Endothelial cell of umbilical vein (primary cell): ENCODE results near the gene SLC1A4. TPM values are rescaled to one million over a fixed set of nuclear protein-coding genes. Genes with fewer than 3 reads are reported as not detected.

Experiments
- BruUV-seq: library from RNA; stranded (reverse); fragments of 400-500 nt; replicated peaks from 2 replicates; lab custom pipeline; 2021; lab: Mats Ljungman, UMichigan
- CTCF ChIA-PET: fragments of 300-600, 350-600 bp; sonication (Branson Sonifier 250); formaldehyde crosslinking; loops from one replicate; lab custom pipeline; 2021; ENCODE audit warnings: antibody characterized with exemption, inconsistent platforms; lab: Charles Lee
- POLR2A ChIA-PET: fragments of 300-600, 350-600 bp; sonication (Branson Sonifier 250); formaldehyde crosslinking; loops from one replicate; lab custom pipeline; 2021; ENCODE audit warnings: antibody characterized with exemption, inconsistent platforms; lab: Charles Lee
- DNase-seq: peaks from one replicate; pipeline ENCODE4 v3.0.0-alpha.2; 2011; ENCODE audit warnings: low read depth, low spot score
- FAIRE-seq: peaks from 2 replicates; lab custom pipeline; 2011; peaks lifted over from hg19 to GRCh38; lab: Jason Lieb, UNC
- H2AFZ ChIP-seq: 2 replicates; pipeline ENCODE4 v1.6.0; 2012; ENCODE audit warnings: low read depth, low read length, control low read depth, inconsistent platforms
- H3K27ac ChIP-seq: 2 replicates; pipeline ENCODE4 v1.5.1; 2011; ENCODE audit warnings: low read depth, mild to moderate bottlenecking, control low read depth, low read length, moderate library complexity; ENCODE audit not compliant: insufficient read depth
- H3K27me3 ChIP-seq, 2 experiments: 2 replicates each; pipeline versions ENCODE4 v1.6.0 to v1.6.1; 2011; ENCODE audit warnings: low read length in 2 of 2, mixed read lengths in 1 of 2; ENCODE audit not compliant: control insufficient read depth in 2 of 2, insufficient read depth in 2 of 2
- H3K36me3 ChIP-seq, 2 experiments: 2 replicates in 1 of 2; 3 replicates in 1 of 2; pipeline ENCODE4 v1.5.1; 2011; ENCODE audit warnings: low read length in 2 of 2, mild to moderate bottlenecking in 1 of 2, moderate library complexity in 1 of 2; ENCODE audit not compliant: control insufficient read depth in 2 of 2, insufficient read depth in 2 of 2; ENCODE audit errors: extremely low read depth in 1 of 2
- H3K4me1 ChIP-seq: 3 replicates; pipeline ENCODE4 v1.5.1; 2011; ENCODE audit warnings: mild to moderate bottlenecking, low read length; ENCODE audit not compliant: control insufficient read depth, insufficient read depth; ENCODE audit errors: extremely low read depth
- H3K4me2 ChIP-seq: 2 replicates; pipeline ENCODE4 v1.6.1; 2011; ENCODE audit warnings: low read length, control low read depth, mixed read lengths; ENCODE audit not compliant: insufficient read depth
- H3K4me3 ChIP-seq, 3 experiments: fragments of 200-600 bp in 1 of 3; sonication (generic), shearing (Covaris generic) in 1 of 3; replicated peaks in 1 of 3; 2 replicates each; pipeline ENCODE4 v1.5.1; 2011 to 2016; ENCODE audit warnings: control low read depth in 3 of 3, low read length in 3 of 3, mild to moderate bottlenecking in 2 of 3, inconsistent platforms in 1 of 3, low read depth in 1 of 3, moderate library complexity in 1 of 3; ENCODE audit not compliant: insufficient read depth in 1 of 3
- H3K79me2 ChIP-seq: 2 replicates; pipeline ENCODE4 v1.6.0; 2012; ENCODE audit warnings: low read length, inconsistent platforms; ENCODE audit not compliant: control insufficient read depth, insufficient read depth
- H3K9ac ChIP-seq: replicated peaks from 2 replicates; pipeline ENCODE3; 2011; ENCODE audit warnings: low read length, control low read depth; ENCODE audit not compliant: insufficient read depth; ENCODE audit errors: extremely low read depth
- H3K9me1 ChIP-seq: replicated peaks from 3 replicates; pipeline ENCODE4 v1.6.0; 2011; ENCODE audit warnings: mild to moderate bottlenecking, low read length; ENCODE audit not compliant: control insufficient read depth, insufficient read depth; ENCODE audit errors: extremely low read depth
- H3K9me3 ChIP-seq: replicated peaks from 2 replicates; pipeline ENCODE4 v1.5.1; 2012; ENCODE audit warnings: low read length, inconsistent platforms; ENCODE audit not compliant: control insufficient read depth, insufficient read depth
- H4K20me1 ChIP-seq: replicated peaks from 2 replicates; pipeline ENCODE3; 2011; ENCODE audit warnings: mild to moderate bottlenecking, low read length; ENCODE audit not compliant: control insufficient read depth, insufficient read depth; ENCODE audit errors: extremely low read depth
- CTCF ChIP-seq, 2 donors: IDR thresholded peaks; 1 replicate in 1 of 2; 2 replicates in 1 of 2; pipeline ENCODE4 v1.5.1; 2011; ENCODE audit warnings: low read length in 2 of 2, mild to moderate bottlenecking in 2 of 2, moderate library complexity in 2 of 2, control low read depth in 1 of 2, inconsistent platforms in 1 of 2, low read depth in 1 of 2; ENCODE audit not compliant: insufficient read depth in 1 of 2; ENCODE audit errors: extremely low read depth in 1 of 2
- EZH2 ChIP-seq: IDR thresholded peaks from 2 replicates; pipeline ENCODE4 v1.6.1; 2012; ENCODE audit warnings: borderline replicate concordance, low read depth, mild to moderate bottlenecking, moderate library complexity, low read length, inconsistent platforms; ENCODE audit not compliant: severe bottlenecking
- FOS ChIP-seq: IDR thresholded peaks from 2 replicates; pipeline ENCODE4 v1.6.1; 2011; ENCODE audit warnings: mild to moderate bottlenecking, low read length, moderate library complexity, borderline replicate concordance; ENCODE audit not compliant: insufficient read depth
- GATA2 ChIP-seq: IDR thresholded peaks from 2 replicates; pipeline ENCODE4 v1.7.0; 2011; ENCODE audit warnings: low read depth, mild to moderate bottlenecking, moderate library complexity, mixed read lengths, low read length; ENCODE audit not compliant: insufficient read length, insufficient read depth
- JUN ChIP-seq: IDR thresholded peaks from 2 replicates; pipeline ENCODE4 v1.6.1; 2011; ENCODE audit warnings: borderline replicate concordance, low read depth; ENCODE audit not compliant: insufficient read length, insufficient read depth
- MAX ChIP-seq: IDR thresholded peaks from 2 replicates; pipeline ENCODE4 v1.6.1; 2011; ENCODE audit not compliant: insufficient read depth, insufficient read length
- MYC ChIP-seq: IDR thresholded peaks from one replicate; pipeline ENCODE4 v1.6.1; 2011; ENCODE audit warnings: mild to moderate bottlenecking, low read depth, low read length
- POLR2A ChIP-seq: IDR thresholded peaks from 2 replicates; pipeline ENCODE4 v1.6.1; 2012; ENCODE audit warnings: low read depth, mild to moderate bottlenecking, control low read depth, low read length
- POLR2AphosphoS5 ChIP-seq: IDR thresholded peaks from 2 replicates; pipeline ENCODE4 v1.6.1; 2012; ENCODE audit warnings: low read depth, mild to moderate bottlenecking, control low read depth, low read length, moderate library complexity; ENCODE audit not compliant: insufficient read depth
- dilution Hi-C: fragments of 300-500 bp; cut with MboI; formaldehyde crosslinking; loops from one replicate; pipeline ENCODE4 v1.15.0; 2019; ENCODE audit warnings: low sequenced_read_pairs; ENCODE audit not compliant: extremely low pct_ligation_motif_present
- intact Hi-C: fragments of 100-400 bp; cut with micrococcal nuclease; formaldehyde crosslinking; loops from one replicate; pipeline ENCODE4 v1.10.0; 2022
- polyA plus RNA-seq, 4 experiments: library from polyadenylated mRNA; depleted of rRNA in 3 of 4; stranded (reverse) in 3 of 4; unstranded in 1 of 4; fragments of >200 nt; gene quantifications; 2 replicates each; pipeline versions ENCODE4 v1.2.1 to v1.2.3, GENCODE V29; 2011 to 2012; ENCODE audit warnings: missing spikeins in 1 of 4
- total RNA-seq: library from RNA; stranded (reverse); gene quantifications from 2 replicates; pipeline ENCODE4 v1.2.3, GENCODE V29; 2021

Gene SLC1A4
- total and polyA plus RNA-seq, 2 donors (not counting 3 experiments of a cell fraction or from before 2014, with no cell fraction given) = 9.9 to 13.9 TPM

- Histone ChIP-seq H3K27ac (no peak overlapping the region), H3K4me1 (peaks cover 9% of the 10 kb centered on the region), H2AFZ (no peak overlapping the region), H3K36me3 (no peaks in the 10 kb centered on the region), H3K9ac (no peak overlapping the region), H3K9me1 (no peaks in the 10 kb centered on the region), H3K4me2 (no peak overlapping the region), H3K27me3 (no peaks in the 10 kb centered on the region), H4K20me1 (no peaks in the 10 kb centered on the region), H3K79me2 (no peaks in the 10 kb centered on the region), H3K9me3 (no peaks in the 10 kb centered on the region), H3K4me3 (no peak overlapping the region)
- POLR2A ChIA-PET = no interaction called here
- TF ChIP-seq EZH2 (no peak), JUN (no peak), POLR2AphosphoS5 (no peak), MYC (no peak), POLR2A (no peak), GATA2 (no peak), FOS (no peak), CTCF (IDR thresholded peaks at IDR 0.05; ENCODE audit: extremely low read depth in 1 of 2, insufficient read depth in 1 of 2, low read depth in 1 of 2, low read length in 2 of 2) (no peak), MAX (no peak)
- dilution Hi-C loops = no loop called here
- BruUV-seq = no TSS peak
- FAIRE-seq (no peak), DNase-seq (no peak)
- CTCF ChIA-PET = interaction anchor here (1.3 to 5.1 kb wide), 2 partner anchors 12 to 112 kb away, joined by 3 to 44 read pairs; no protein-coding TSS in a partner anchor
- intact Hi-C loops = no loop called here
These were observed 41.5 kb downstream of the SLC1A4 start for GRCh38 chr2:65030476-65031332.
